GM18870 (cell line): ENCODE measurements around the gene CAMTA1.
"Not testable (repeated sequence)": the region's sequence is repeated elsewhere in the genome, so short reads cannot be mapped to it uniquely, and the experiment has no call there.

Source experiments
- ATAC-seq: cut with Tn5 transposase; IDR thresholded peaks from one replicate; pipeline ENCODE4 v1.9.1; 2021; ENCODE audit warnings: moderate library complexity; ENCODE audit not compliant: unreplicated experiment

The CAMTA1 gene

GRCh38 chr1:7120863-7121621 lies 335.8 kb downstream of the CAMTA1 start:
- no peak for ATAC-seq

- ATAC-seq = no peak
Measured at GRCh38 chr1:7121622-7121988, 336.4 kb downstream of the CAMTA1 start.

- no peak for ATAC-seq
Measured at GRCh38 chr1:7127322-7128075, 342.2 kb downstream of the CAMTA1 start.

GRCh38 chr1:7128293-7128692 lies 343.0 kb downstream of the CAMTA1 start:
- no peak for ATAC-seq

- ATAC-seq = no peak
Measured at GRCh38 chr1:7130127-7130526, 344.9 kb downstream of the CAMTA1 start.

GRCh38 chr1:7135493-7135892 lies 350.2 kb downstream of the CAMTA1 start:
- no peak for ATAC-seq

GRCh38 chr1:7136166-7136953 lies 351.1 kb downstream of the CAMTA1 start:
- ATAC-seq = no peak

GRCh38 chr1:7140251-7140650 lies 355.0 kb downstream of the CAMTA1 start:
- ATAC-seq = no peak

- ATAC-seq = no peak
Measured at GRCh38 chr1:7145947-7146346, 360.7 kb downstream of the CAMTA1 start.

GRCh38 chr1:7146710-7147109 lies 361.5 kb downstream of the CAMTA1 start:
- no peak for ATAC-seq

GRCh38 chr1:7147581-7148282 lies 362.5 kb downstream of the CAMTA1 start:
- not testable (repeated sequence) for ATAC-seq

- no peak for ATAC-seq
Measured at GRCh38 chr1:7149080-7149838, 364.0 kb downstream of the CAMTA1 start.

- no peak for ATAC-seq
Measured at GRCh38 chr1:7150724-7151280, 365.5 kb downstream of the CAMTA1 start.

GRCh38 chr1:7151978-7152377 lies 366.7 kb downstream of the CAMTA1 start:
- no peak for ATAC-seq

- no peak for ATAC-seq
Measured at GRCh38 chr1:7152655-7153054, 367.4 kb downstream of the CAMTA1 start.

GRCh38 chr1:7153464-7153863 lies 368.2 kb downstream of the CAMTA1 start:
- ATAC-seq = no peak

- ATAC-seq = no peak
Measured at GRCh38 chr1:7159116-7159781, 374.0 kb downstream of the CAMTA1 start.

- not testable (repeated sequence) for ATAC-seq
Measured at GRCh38 chr1:7168554-7168953, 383.3 kb downstream of the CAMTA1 start.

GRCh38 chr1:7171168-7171567 lies 385.9 kb downstream of the CAMTA1 start:
- no peak for ATAC-seq
